CD4-positive, alpha-beta T cell (primary cell): Measurements from ENCODE around the gene NVL. TPM values are rescaled to one million over a fixed set of nuclear protein-coding genes. Genes with fewer than 3 reads are reported as not detected.
"Not testable (repeated sequence)": the region's sequence is repeated elsewhere in the genome, so short reads cannot be mapped to it uniquely, and the experiment has no call there.

Source experiments
- ATAC-seq: fragments of 200-7000 bp; cut with Tn5 transposase; one replicate; pipeline ENCODE4 v1.10.0; 2022; ENCODE audit warnings: mild to moderate bottlenecking; ENCODE audit not compliant: poor library complexity
- CTCF ChIA-PET: fragments of 350-600 bp; sonication (Branson Sonifier 250); formaldehyde crosslinking; loops from one replicate; lab custom pipeline; 2021; ENCODE audit warnings: antibody characterized with exemption, inconsistent platforms; lab: Charles Lee
- POLR2A ChIA-PET: fragments of 350-600 bp; sonication (Branson Sonifier 250); formaldehyde crosslinking; loops from one replicate; lab custom pipeline; 2021; ENCODE audit warnings: antibody characterized with exemption, inconsistent platforms; lab: Charles Lee
- DNase-seq, 14 experiments: peaks; one replicate each; pipeline ENCODE4 v3.0.0-alpha.2; 2013 to 2020; ENCODE audit warnings: mixed read lengths in 2 of 14
- H3K27ac ChIP-seq, 2 donors: one replicate each; pipeline versions ENCODE4 v1.5.1 to v1.7.0; 2013; ENCODE audit warnings: low read length in 2 of 2, low read depth in 1 of 2, mild to moderate bottlenecking in 1 of 2
- H3K27me3 ChIP-seq, 2 experiments: 1 replicate in 1 of 2; 2 replicates in 1 of 2; pipeline versions ENCODE4 v1.6.1 to v1.7.0; 2013; ENCODE audit warnings: low read length in 2 of 2, control low read depth in 1 of 2, mild to moderate bottlenecking in 1 of 2, moderate library complexity in 1 of 2; ENCODE audit not compliant: insufficient read depth in 2 of 2, control insufficient read depth in 1 of 2
- H3K36me3 ChIP-seq: one replicate; pipeline ENCODE4 v1.6.1; 2013; ENCODE audit warnings: low read length, control low read depth; ENCODE audit not compliant: insufficient read depth
- H3K4me1 ChIP-seq: one replicate; pipeline ENCODE4 v1.6.1; 2013; ENCODE audit warnings: low read length, control low read depth; ENCODE audit not compliant: insufficient read depth
- H3K4me3 ChIP-seq: one replicate; pipeline ENCODE4 v1.5.1; 2013; ENCODE audit warnings: mild to moderate bottlenecking, low read length, moderate library complexity
- H3K9me3 ChIP-seq, 2 experiments: 1 replicate in 1 of 2; 2 replicates in 1 of 2; pipeline versions ENCODE4 v1.6.1 to v1.7.0; 2013; ENCODE audit warnings: low read length in 2 of 2, mild to moderate bottlenecking in 2 of 2, control low read depth in 1 of 2, moderate library complexity in 1 of 2; ENCODE audit not compliant: control insufficient read depth in 1 of 2, insufficient read depth in 1 of 2
- H3K27ac Mint-ChIP-seq: one replicate; pipeline ENCODE4 v1.8.0; 2020; ENCODE audit warnings: mixed read lengths
- H3K27me3 Mint-ChIP-seq: one replicate; pipeline ENCODE4 v1.8.0; 2021; ENCODE audit warnings: mixed read lengths
- H3K36me3 Mint-ChIP-seq: one replicate; pipeline ENCODE4 v1.8.0; 2021; ENCODE audit warnings: low read depth, mixed read lengths
- H3K4me1 Mint-ChIP-seq: one replicate; pipeline ENCODE4 v1.8.0; 2021; ENCODE audit warnings: low read depth, mixed read lengths
- H3K4me3 Mint-ChIP-seq: one replicate; pipeline ENCODE4 v1.8.0; 2020; ENCODE audit warnings: mild to moderate bottlenecking, mixed read lengths
- H3K9me3 Mint-ChIP-seq: one replicate; pipeline ENCODE4 v1.8.0; 2020; ENCODE audit warnings: mixed read lengths
- CTCF ChIP-seq: fragments of 200-600 bp; IDR thresholded peaks from one replicate; pipeline ENCODE4 v1.8.0; 2022; ENCODE audit warnings: antibody characterized with exemption, mild to moderate bottlenecking
- intact Hi-C, 2 experiments: fragments of 100-400 bp; cut with DNase I in 1 of 2; cut with micrococcal nuclease in 1 of 2; formaldehyde crosslinking; loops; one replicate each; pipeline versions ENCODE4 v1.15.1 to v1.9.0; 2023 to 2025; cut with DNase I, micrococcal nuclease
- total RNA-seq, 174 experiments: library from RNA in 2 of 174; stranded (reverse) in 2 of 174; gene quantifications; one replicate each; pipeline ENCODE4 v1.2.3 and lab custom pipeline; 2021 to 2026

Gene NVL
- total RNA-seq, 2 experiments from 2014 or later: 14.9 to 18.5 TPM

- no peaks in the 10 kb centered on the region for H3K27me3 ChIP-seq
- H3K4me3 Mint-ChIP-seq: no peak overlapping the region
- H3K4me1 ChIP-seq: no peaks in the 10 kb centered on the region
- ATAC-seq (no peak), DNase-seq (no peak)
- no peaks in the 10 kb centered on the region for H3K36me3 Mint-ChIP-seq
- H3K4me1 Mint-ChIP-seq: no peaks in the 10 kb centered on the region
- no peaks in the 10 kb centered on the region for H3K36me3 ChIP-seq
- no peaks in the 10 kb centered on the region for H3K9me3 Mint-ChIP-seq
- H3K9me3 ChIP-seq: no peaks in the 10 kb centered on the region
- intact Hi-C loops: no loop called here
- no peak overlapping the region for H3K27ac Mint-ChIP-seq
- ChIA-PET CTCF (no interaction called here), POLR2A (no interaction called here)
- no peak for TF ChIP-seq CTCF
- H3K4me3 ChIP-seq: no peak overlapping the region
- no peaks in the 10 kb centered on the region for H3K27me3 Mint-ChIP-seq
- no peak overlapping the region for H3K27ac ChIP-seq
Measured at GRCh38 chr1:224213438-224214119, 116.4 kb downstream of the NVL start.

- H3K36me3 Mint-ChIP-seq: no peaks in the 10 kb centered on the region
- H3K4me1 Mint-ChIP-seq: no peaks in the 10 kb centered on the region
- no peaks in the 10 kb centered on the region for H3K4me1 ChIP-seq
- H3K4me3 ChIP-seq: no peak overlapping the region
- no peaks in the 10 kb centered on the region for H3K27me3 ChIP-seq
- ChIA-PET CTCF (no interaction called here), POLR2A (no interaction called here)
- intact Hi-C loops: no loop called here
- H3K4me3 Mint-ChIP-seq: no peak overlapping the region
- ATAC-seq: no peak
- no peak overlapping the region for H3K27ac Mint-ChIP-seq
- TF ChIP-seq CTCF: no peak
- no peak for DNase-seq
- no peak overlapping the region for H3K27ac ChIP-seq
- H3K9me3 ChIP-seq: no peaks in the 10 kb centered on the region
- H3K9me3 Mint-ChIP-seq: no peaks in the 10 kb centered on the region
- H3K27me3 Mint-ChIP-seq: no peaks in the 10 kb centered on the region
- H3K36me3 ChIP-seq: no peaks in the 10 kb centered on the region
Measured at GRCh38 chr1:224212618-224213061, 117.3 kb downstream of the NVL start.

GRCh38 chr1:224211206-224211962, 118.6 kb downstream of the NVL start:
- no peak overlapping the region for H3K4me3 ChIP-seq
- no peaks in the 10 kb centered on the region for H3K36me3 Mint-ChIP-seq
- no peak overlapping the region for H3K27ac ChIP-seq
- ATAC-seq (no peak), DNase-seq (peak in 1 of 14 experiments; percentile 13)
- CTCF ChIA-PET: no interaction called here
- H3K9me3 ChIP-seq: no peaks in the 10 kb centered on the region
- H3K4me1 Mint-ChIP-seq: no peaks in the 10 kb centered on the region
- TF ChIP-seq CTCF: no peak
- H3K27ac Mint-ChIP-seq: no peak overlapping the region
- H3K27me3 ChIP-seq: no peaks in the 10 kb centered on the region
- no peaks in the 10 kb centered on the region for H3K27me3 Mint-ChIP-seq
- POLR2A ChIA-PET: no interaction called here
- no peaks in the 10 kb centered on the region for H3K9me3 Mint-ChIP-seq
- no peaks in the 10 kb centered on the region for H3K36me3 ChIP-seq
- intact Hi-C loops: no loop called here
- no peak overlapping the region for H3K4me3 Mint-ChIP-seq
- no peaks in the 10 kb centered on the region for H3K4me1 ChIP-seq

GRCh38 chr1:224205931-224206538, 123.9 kb downstream of the NVL start:
- H3K27me3 Mint-ChIP-seq, H3K9me3 ChIP-seq, DNase-seq, intact Hi-C loops, H3K36me3 ChIP-seq, ATAC-seq, H3K4me3 ChIP-seq, CTCF ChIA-PET, H3K27ac Mint-ChIP-seq, POLR2A ChIA-PET, H3K9me3 Mint-ChIP-seq, H3K36me3 Mint-ChIP-seq, H3K27ac ChIP-seq, H3K4me3 Mint-ChIP-seq, H3K27me3 ChIP-seq: not testable (repeated sequence)
- H3K4me1 ChIP-seq: peaks cover 12% of the 10 kb centered on the region
- peaks cover 13% of the 10 kb centered on the region for H3K4me1 Mint-ChIP-seq
